GM19043 (cell line): ENCODE results near the gene SCTR.
"Not testable (repeated sequence)": the region's sequence is repeated elsewhere in the genome, so short reads cannot be mapped to it uniquely, and the experiment has no call there.

Source experiments
- ATAC-seq: cut with Tn5 transposase; IDR thresholded peaks from one replicate; pipeline ENCODE4 v1.9.1; 2021; ENCODE audit warnings: low read depth; ENCODE audit not compliant: unreplicated experiment

Gene SCTR

GRCh38 chr2:119421304-119421703 lies 103.0 kb downstream of the SCTR start:
- no peak for ATAC-seq

GRCh38 chr2:119419803-119420508 lies 104.3 kb downstream of the SCTR start:
- no peak for ATAC-seq

- ATAC-seq = no peak
Measured at GRCh38 chr2:119419065-119419464, 105.2 kb downstream of the SCTR start.

GRCh38 chr2:119417908-119418307 lies 106.4 kb downstream of the SCTR start:
- ATAC-seq = no peak

- ATAC-seq = no peak
Measured at GRCh38 chr2:119416299-119416923, 107.9 kb downstream of the SCTR start.

GRCh38 chr2:119415630-119416029 lies 108.7 kb downstream of the SCTR start:
- ATAC-seq = no peak

GRCh38 chr2:119414894-119415293 lies 109.4 kb downstream of the SCTR start:
- no peak for ATAC-seq

GRCh38 chr2:119409506-119409905 lies 114.8 kb downstream of the SCTR start:
- no peak for ATAC-seq

GRCh38 chr2:119408221-119408619 lies 116.1 kb downstream of the SCTR start:
- no peak for ATAC-seq

GRCh38 chr2:119407430-119408220 lies 116.7 kb downstream of the SCTR start:
- ATAC-seq = peak; percentile 48

- no peak for ATAC-seq
Measured at GRCh38 chr2:119405151-119405550, 119.1 kb downstream of the SCTR start.

- ATAC-seq = not testable (repeated sequence)
Measured at GRCh38 chr2:119403618-119404017, 120.7 kb downstream of the SCTR start.

- ATAC-seq = no peak
Measured at GRCh38 chr2:119402645-119403560, 121.4 kb downstream of the SCTR start.

- ATAC-seq = no peak
Measured at GRCh38 chr2:119402106-119402505, 122.2 kb downstream of the SCTR start.

GRCh38 chr2:119397196-119397595 lies 127.1 kb downstream of the SCTR start:
- no peak for ATAC-seq

- ATAC-seq = no peak
Measured at GRCh38 chr2:119393971-119394748, 130.1 kb downstream of the SCTR start.
